Measurements from ENCODE around the gene RHOJ. TPM values are rescaled to one million over a fixed set of nuclear protein-coding genes. Genes with fewer than 3 reads are reported as not detected.

RHOJ gene
- total and polyA plus RNA-seq, 10 of the 15 experiments (the other 5 are each of a cell fraction or from before 2014, with no cell fraction given), result not detected

DNA sequence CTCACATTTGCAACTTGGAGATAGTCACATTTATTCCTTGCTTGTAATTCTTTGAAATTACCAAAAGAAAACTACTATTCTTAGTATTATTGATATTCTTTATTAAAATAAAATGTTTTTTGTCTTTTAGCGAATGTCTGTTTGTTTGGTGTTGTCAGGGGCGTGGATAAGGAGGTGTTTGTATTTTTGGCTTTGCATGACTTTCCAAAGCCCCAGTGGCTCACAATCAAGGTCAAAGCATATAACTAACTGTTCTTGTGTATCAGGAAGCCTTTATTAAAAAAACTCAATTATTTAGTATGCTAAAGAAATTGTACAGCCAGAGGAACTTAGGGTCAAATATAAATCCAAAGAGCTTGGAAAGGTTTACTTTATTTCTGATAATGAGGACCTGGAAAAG lies 96.6 kb downstream of the RHOJ start:
- SMC1A ChIA-PET (ENCODE audit: uncharacterized antibody, unreplicated experiment), result interaction anchor here (0.7 kb wide), 1 partner anchor 16 kb away, joined by 3 read pairs; no protein-coding TSS in a partner anchor
- 48% methylated on average over 2 of the region's 2 CpGs for WGBS (ENCODE audit: insufficient coverage, insufficient replicate concordance, low lambda C conversion rate, missing lambda C conversion rate)
- in situ Hi-C loops (cut with MboI), result no loop called here
- no peak overlapping the region for H3K4me3 ChIP-seq
- no peaks in the 10 kb centered on the region for H3K9me3 ChIP-seq (replicated peaks; ENCODE audit: control insufficient read depth, insufficient read depth, low read length)
- H3K79me2 ChIP-seq (ENCODE audit: control insufficient read depth, insufficient read depth, low read length), result no peaks in the 10 kb centered on the region
- H3K27me3 ChIP-seq (replicated peaks in 1 of 2; ENCODE audit: control insufficient read depth in 2 of 2, insufficient read depth in 2 of 2, low read length in 1 of 2), result no peaks in the 10 kb centered on the region
- CTCF ChIA-PET, result no interaction called here
- TF ChIP-seq NRF1 (conservative IDR thresholded peaks at IDR 0.05; ENCODE audit: low read depth, low read length), result no peak
- no peak for TF ChIP-seq SREBF1 (IDR thresholded peaks at IDR 0.05; ENCODE audit: low read length)
- TF ChIP-seq ZNF592 (IDR thresholded peaks at IDR 0.05), result no peak
- TF ChIP-seq MXI1 (IDR thresholded peaks at IDR 0.05; ENCODE audit: low read depth, low read length), result no peak
- no peak for TF ChIP-seq FOXK2 (IDR thresholded peaks at IDR 0.05)
- TF ChIP-seq, protein P1, sequence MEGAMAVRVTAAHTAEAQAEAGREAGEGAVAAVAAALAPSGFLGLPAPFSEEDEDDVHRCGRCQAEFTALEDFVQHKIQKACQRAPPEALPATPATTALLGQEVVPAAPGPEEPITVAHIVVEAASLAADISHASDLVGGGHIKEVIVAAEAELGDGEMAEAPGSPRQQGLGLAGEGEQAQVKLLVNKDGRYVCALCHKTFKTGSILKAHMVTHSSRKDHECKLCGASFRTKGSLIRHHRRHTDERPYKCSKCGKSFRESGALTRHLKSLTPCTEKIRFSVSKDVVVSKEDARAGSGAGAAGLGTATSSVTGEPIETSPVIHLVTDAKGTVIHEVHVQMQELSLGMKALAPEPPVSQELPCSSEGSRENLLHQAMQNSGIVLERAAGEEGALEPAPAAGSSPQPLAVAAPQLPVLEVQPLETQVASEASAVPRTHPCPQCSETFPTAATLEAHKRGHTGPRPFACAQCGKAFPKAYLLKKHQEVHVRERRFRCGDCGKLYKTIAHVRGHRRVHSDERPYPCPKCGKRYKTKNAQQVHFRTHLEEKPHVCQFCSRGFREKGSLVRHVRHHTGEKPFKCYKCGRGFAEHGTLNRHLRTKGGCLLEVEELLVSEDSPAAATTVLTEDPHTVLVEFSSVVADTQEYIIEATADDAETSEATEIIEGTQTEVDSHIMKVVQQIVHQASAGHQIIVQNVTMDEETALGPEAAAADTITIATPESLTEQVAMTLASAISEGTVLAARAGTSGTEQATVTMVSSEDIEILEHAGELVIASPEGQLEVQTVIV (IDR thresholded peaks at IDR 0.05; ENCODE audit: borderline replicate concordance, partially characterized antibody), result no peak
- TF ChIP-seq, protein P2, sequence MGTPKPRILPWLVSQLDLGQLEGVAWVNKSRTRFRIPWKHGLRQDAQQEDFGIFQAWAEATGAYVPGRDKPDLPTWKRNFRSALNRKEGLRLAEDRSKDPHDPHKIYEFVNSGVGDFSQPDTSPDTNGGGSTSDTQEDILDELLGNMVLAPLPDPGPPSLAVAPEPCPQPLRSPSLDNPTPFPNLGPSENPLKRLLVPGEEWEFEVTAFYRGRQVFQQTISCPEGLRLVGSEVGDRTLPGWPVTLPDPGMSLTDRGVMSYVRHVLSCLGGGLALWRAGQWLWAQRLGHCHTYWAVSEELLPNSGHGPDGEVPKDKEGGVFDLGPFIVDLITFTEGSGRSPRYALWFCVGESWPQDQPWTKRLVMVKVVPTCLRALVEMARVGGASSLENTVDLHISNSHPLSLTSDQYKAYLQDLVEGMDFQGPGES (IDR thresholded peaks at IDR 0.05), result no peak
- TF ChIP-seq SRF (IDR thresholded peaks at IDR 0.05; ENCODE audit: low read depth in 2 of 2, low read length in 2 of 2), result no peak
- TF ChIP-seq RELA (IDR thresholded peaks at IDR 0.05; ENCODE audit: borderline replicate concordance, partially characterized antibody), result no peak
- TF ChIP-seq BACH1 (IDR thresholded peaks at IDR 0.05; ENCODE audit: borderline replicate concordance), result no peak
- TF ChIP-seq SUPT20H (IDR thresholded peaks at IDR 0.05; ENCODE audit: borderline replicate concordance, control insufficient read depth, low read depth, low read length), result no peak
- TF ChIP-seq CBX5 (IDR thresholded peaks at IDR 0.05; ENCODE audit: low read depth), result no peak
- no peak for TF ChIP-seq GATAD2B (conservative IDR thresholded peaks at IDR 0.05; ENCODE audit: low read depth)
- TF ChIP-seq NFYB (IDR thresholded peaks at IDR 0.05; ENCODE audit: insufficient read depth, low read depth, low read length), result no peak
- TF ChIP-seq, protein P3, sequence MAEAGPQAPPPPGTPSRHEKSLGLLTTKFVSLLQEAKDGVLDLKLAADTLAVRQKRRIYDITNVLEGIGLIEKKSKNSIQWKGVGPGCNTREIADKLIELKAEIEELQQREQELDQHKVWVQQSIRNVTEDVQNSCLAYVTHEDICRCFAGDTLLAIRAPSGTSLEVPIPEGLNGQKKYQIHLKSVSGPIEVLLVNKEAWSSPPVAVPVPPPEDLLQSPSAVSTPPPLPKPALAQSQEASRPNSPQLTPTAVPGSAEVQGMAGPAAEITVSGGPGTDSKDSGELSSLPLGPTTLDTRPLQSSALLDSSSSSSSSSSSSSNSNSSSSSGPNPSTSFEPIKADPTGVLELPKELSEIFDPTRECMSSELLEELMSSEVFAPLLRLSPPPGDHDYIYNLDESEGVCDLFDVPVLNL (IDR thresholded peaks at IDR 0.05; ENCODE audit: low read depth, low read length), result no peak
- TF ChIP-seq CHD1 (IDR thresholded peaks at IDR 0.05; ENCODE audit: low read depth, low read length), result no peak
- TF ChIP-seq EGR1 (IDR thresholded peaks at IDR 0.05; ENCODE audit: borderline replicate concordance in 1 of 2, low read depth in 2 of 2, low read length in 2 of 2), result no peak
- POLR2A ChIA-PET, result no interaction called here
- H3K27ac ChIP-seq (ENCODE audit: control insufficient read depth, insufficient read depth), result no peak overlapping the region
- no peak for FAIRE-seq
- no peak for ATAC-seq
- intact Hi-C loops (cut with micrococcal nuclease; ENCODE audit: unreplicated experiment), result no loop called here
- no peaks in the 10 kb centered on the region for H3K36me3 ChIP-seq (ENCODE audit: control insufficient read depth in 2 of 2, insufficient read depth in 2 of 2, low read length in 1 of 2)
- no peaks in the 10 kb centered on the region for H3K4me1 ChIP-seq (ENCODE audit: control insufficient read depth, insufficient read depth, low read length)
- no peak overlapping the region for H2AFZ ChIP-seq (ENCODE audit: control insufficient read depth, low read depth, low read length)
- H4K20me1 ChIP-seq (ENCODE audit: control insufficient read depth, insufficient read depth), result no peaks in the 10 kb centered on the region
- DNase-seq (ENCODE audit: low read depth, low spot score), result no peak
- BruUV-seq (replicated peaks), result no TSS peak
- RAD21 ChIA-PET (ENCODE audit: unreplicated experiment), result no interaction called here
- no peak overlapping the region for H3K4me2 ChIP-seq (ENCODE audit: control insufficient read depth, insufficient read depth)
- no peak overlapping the region for H3K9ac ChIP-seq (ENCODE audit: control insufficient read depth, insufficient read depth, low read length)
